ENCODE data around the gene ARL15. TPM values are rescaled to one million over a fixed set of nuclear protein-coding genes. Genes with fewer than 3 reads are reported as not detected.

Gene ARL15
- total RNA-seq, 6 donors from 2014 or later, result 6.7 to 36.4 (median 20.7) TPM

DNA sequence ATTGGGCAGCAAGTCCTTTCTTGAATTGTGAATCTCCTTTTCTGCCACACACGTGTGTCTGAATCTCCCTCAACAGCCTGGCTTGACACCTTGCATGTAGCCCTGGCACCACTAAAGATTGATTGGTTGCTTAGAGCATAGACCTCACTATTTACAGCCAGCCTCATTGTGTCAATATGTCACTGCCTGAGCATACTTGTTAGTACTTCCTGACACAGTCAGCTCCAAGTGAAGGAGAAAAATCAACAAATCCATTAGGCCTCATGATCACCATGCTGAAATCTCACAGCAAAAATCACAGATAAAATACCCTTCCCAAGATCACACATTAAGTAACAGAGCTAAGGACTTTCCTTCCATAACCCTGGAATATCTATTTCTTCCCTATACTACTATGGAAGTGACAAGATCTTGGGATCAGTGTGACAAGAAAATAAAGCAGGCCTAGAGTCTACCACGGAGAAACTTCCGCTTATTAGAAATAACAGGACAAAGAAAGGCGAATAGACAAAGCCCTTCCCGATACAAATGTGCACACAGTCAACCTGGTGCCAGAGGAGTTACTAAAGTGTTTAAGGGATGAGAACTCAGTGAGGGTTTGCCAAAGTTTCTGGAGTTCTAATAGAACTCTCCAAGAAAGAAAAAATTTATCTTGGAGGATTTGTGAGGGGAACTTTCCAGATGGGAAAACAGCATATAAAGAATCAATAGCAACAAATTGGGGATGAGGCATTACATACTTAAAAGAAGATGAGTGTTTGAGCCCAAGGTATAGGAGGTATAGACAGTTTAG, 5.6 kb upstream of the ARL15 start:
- Histone ChIP-seq H3K27me3 (no peaks in the 10 kb centered on the region), H3K4me1 (peaks cover 0 to 10% (median 9%) of the 10 kb centered on the region in 4 donors), H3K36me3 (no peaks in the 10 kb centered on the region), H3K27ac (no peak overlapping the region), H3K4me3 (no peak overlapping the region), H3K9me3 (no peaks in the 10 kb centered on the region)
- no peak for TF ChIP-seq POLR2AphosphoS5 (IDR thresholded peaks at IDR 0.05)
- TF ChIP-seq EP300 (IDR thresholded peaks at IDR 0.05), result no peak
- no peak for TF ChIP-seq POLR2A (IDR thresholded peaks at IDR 0.05)
- TF ChIP-seq, protein P1, sequence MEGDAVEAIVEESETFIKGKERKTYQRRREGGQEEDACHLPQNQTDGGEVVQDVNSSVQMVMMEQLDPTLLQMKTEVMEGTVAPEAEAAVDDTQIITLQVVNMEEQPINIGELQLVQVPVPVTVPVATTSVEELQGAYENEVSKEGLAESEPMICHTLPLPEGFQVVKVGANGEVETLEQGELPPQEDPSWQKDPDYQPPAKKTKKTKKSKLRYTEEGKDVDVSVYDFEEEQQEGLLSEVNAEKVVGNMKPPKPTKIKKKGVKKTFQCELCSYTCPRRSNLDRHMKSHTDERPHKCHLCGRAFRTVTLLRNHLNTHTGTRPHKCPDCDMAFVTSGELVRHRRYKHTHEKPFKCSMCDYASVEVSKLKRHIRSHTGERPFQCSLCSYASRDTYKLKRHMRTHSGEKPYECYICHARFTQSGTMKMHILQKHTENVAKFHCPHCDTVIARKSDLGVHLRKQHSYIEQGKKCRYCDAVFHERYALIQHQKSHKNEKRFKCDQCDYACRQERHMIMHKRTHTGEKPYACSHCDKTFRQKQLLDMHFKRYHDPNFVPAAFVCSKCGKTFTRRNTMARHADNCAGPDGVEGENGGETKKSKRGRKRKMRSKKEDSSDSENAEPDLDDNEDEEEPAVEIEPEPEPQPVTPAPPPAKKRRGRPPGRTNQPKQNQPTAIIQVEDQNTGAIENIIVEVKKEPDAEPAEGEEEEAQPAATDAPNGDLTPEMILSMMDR (IDR thresholded peaks at IDR 0.05), result no peak
- DNase-seq (no peak), ATAC-seq (ENCODE audit: low FRiP score in 2 of 2) (no peak)
- 89 to 90% methylated on average over 5 of the region's 5 CpGs for WGBS, 2 donors

DNA sequence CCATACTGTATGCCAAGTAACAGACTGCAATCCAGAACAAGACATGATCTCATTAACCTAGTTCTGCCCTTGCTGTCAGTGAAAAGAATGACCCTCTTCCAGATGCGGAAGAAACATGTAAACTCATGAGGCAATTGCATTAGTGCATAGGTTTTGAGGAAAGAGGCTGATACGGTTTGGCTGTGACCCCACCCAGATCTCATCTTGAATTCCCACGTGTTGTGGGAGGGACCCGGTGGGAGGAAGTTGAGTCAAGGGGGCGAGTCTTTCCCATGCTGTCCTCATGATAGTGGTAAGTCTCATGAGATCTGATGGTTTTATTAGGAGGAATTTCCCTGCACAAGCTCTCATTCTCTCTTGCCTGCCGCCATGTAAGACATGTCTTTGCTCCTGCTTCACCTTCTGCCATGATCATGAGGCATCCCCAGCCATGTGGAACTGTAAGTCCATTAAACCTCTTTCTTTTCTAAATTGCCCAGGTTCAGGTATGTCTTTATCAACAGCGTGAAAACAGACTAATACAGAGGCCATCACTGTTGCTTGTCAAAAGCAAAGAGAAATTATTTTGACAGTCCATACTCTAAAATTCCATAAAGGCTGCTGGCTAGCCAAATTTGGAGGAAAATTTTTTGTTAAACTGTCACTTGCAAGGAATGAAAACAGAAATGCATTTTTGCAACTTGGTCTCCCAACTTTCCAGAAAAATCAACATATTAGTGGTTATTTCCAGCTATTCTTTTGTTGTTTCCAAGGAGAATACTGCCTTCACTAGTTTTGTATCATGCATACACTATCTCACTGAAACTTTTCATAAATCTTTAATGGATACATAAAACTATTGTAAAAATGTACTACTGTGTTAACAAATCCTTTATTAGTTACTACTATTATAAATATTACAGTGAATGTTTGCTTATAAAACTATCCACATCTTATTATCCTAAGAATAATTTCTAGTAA, 3.2 kb upstream of the ARL15 start:
- Histone ChIP-seq H3K36me3 (no peaks in the 10 kb centered on the region), H3K4me1 (peaks cover 7 to 20% (median 19%) of the 10 kb centered on the region in 4 donors), H3K27me3 (no peaks in the 10 kb centered on the region), H3K9me3 (no peaks in the 10 kb centered on the region), H3K27ac (no peak overlapping the region), H3K4me3 (no peak overlapping the region)
- peak in 1 of 2 donors; percentile 41 for DNase-seq
- WGBS, 2 donors, result 53 to 60% methylated on average over 7 of the region's 7 CpGs
- ATAC-seq (ENCODE audit: low FRiP score in 2 of 2), result no peak
- TF ChIP-seq, protein P1 (IDR thresholded peaks at IDR 0.05), result no peak
- TF ChIP-seq EP300 (IDR thresholded peaks at IDR 0.05) (peak in 2 of 4 donors; percentile 46 to 52), POLR2AphosphoS5 (IDR thresholded peaks at IDR 0.05) (peak in 1 of 2 donors; percentile 66), POLR2A (IDR thresholded peaks at IDR 0.05) (no peak)

DNA sequence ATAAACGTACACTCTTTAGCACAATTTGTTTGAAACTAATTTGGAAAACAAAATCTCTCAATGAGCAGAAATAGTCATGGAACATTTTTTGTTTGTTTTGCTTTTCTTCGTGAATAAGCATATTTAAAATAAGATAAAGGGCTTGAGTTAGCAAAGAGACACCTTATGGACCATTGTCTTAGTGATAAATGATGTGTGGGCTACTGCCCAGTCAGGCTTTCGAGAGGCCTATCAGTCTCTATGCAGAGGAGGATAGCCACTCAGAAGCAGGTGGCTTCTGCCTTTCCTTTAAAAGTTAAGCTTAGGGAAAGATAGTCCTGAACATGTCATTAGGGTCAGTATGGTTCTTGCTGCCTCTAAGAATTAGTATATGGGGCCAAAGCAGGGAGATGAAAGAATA, 2.1 kb upstream of the ARL15 start:
- 83 to 86% methylated on average over 3 of the region's 3 CpGs for WGBS, 2 donors
- H3K4me3 ChIP-seq, result no peak overlapping the region

DNA sequence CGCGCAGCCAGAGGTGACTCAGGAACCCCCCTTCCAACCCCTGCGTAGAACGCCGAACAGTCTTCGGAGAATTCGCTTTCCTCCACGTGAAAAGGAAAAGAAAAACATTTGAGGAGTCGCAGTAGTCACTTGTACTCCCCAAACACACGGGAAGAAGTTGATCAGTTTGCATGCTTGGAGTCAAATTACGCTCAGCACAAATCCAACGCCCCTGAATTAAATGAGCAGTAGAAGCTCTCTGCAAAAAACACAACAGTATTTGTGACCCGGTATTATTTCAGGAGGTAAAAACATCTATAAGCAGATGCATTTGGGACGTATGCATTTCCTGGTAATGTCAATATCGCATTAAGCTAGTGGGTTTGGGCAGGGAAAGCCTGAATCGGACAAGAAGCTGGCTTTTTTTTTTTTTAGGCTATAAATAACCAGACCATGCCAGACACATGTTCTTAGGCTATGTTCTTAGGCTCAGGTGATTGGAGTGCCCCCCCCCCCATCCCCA, 854 bp upstream of the ARL15 start:
- TF ChIP-seq POLR2A (IDR thresholded peaks at IDR 0.05) (no peak), POLR2AphosphoS5 (IDR thresholded peaks at IDR 0.05) (no peak), EP300 (IDR thresholded peaks at IDR 0.05) (no peak)
- TF ChIP-seq, protein P1 (IDR thresholded peaks at IDR 0.05), result no peak
- Histone ChIP-seq H3K9me3 (no peaks in the 10 kb centered on the region), H3K4me1 (peaks cover 9 to 24% (median 22%) of the 10 kb centered on the region in 4 donors), H3K4me3 (peak overlapping the region; percentile 55 to 89 (median 72)), H3K36me3 (no peaks in the 10 kb centered on the region), H3K27ac (peak overlapping the region; percentile 83 to 95 (median 88)), H3K27me3 (no peaks in the 10 kb centered on the region)
- 1% methylated on average over 16 of the region's 16 CpGs for WGBS, 2 donors
- ATAC-seq (ENCODE audit: low FRiP score in 2 of 2), result peak in 1 of 2 donors; percentile 13
- DNase-seq, result no peak

More for the DNA sequence above, 2.1 kb upstream of the ARL15 start:
- Histone ChIP-seq H3K27me3 (no peaks in the 10 kb centered on the region), H3K36me3 (no peaks in the 10 kb centered on the region), H3K27ac (no peak overlapping the region), H3K9me3 (no peaks in the 10 kb centered on the region), H3K4me1 (peaks cover 7 to 24% (median 22%) of the 10 kb centered on the region in 4 donors)
- no peak for ATAC-seq (ENCODE audit: low FRiP score in 2 of 2)
- no peak for DNase-seq
- TF ChIP-seq EP300 (IDR thresholded peaks at IDR 0.05), result no peak
- no peak for TF ChIP-seq POLR2AphosphoS5 (IDR thresholded peaks at IDR 0.05)
- TF ChIP-seq POLR2A (IDR thresholded peaks at IDR 0.05), result no peak
- TF ChIP-seq, protein P1 (IDR thresholded peaks at IDR 0.05), result no peak

Measured in upper lobe of left lung (tissue), 6 donors.